GM12872 (cell line): ENCODE measurements around the gene LDLRAD4.

ENCODE experiments used
- CTCF ChIP-seq: IDR thresholded peaks from 3 replicates; pipeline ENCODE4 v1.5.1; 2011; ENCODE audit warnings: low read depth, mild to moderate bottlenecking, low read length, moderate library complexity; ENCODE audit not compliant: insufficient read depth

Gene LDLRAD4

GRCh38 chr18:13260197-13260934 lies 41.8 kb downstream of the LDLRAD4 start:
- TF ChIP-seq CTCF: no peak

- TF ChIP-seq CTCF: no peak
These were observed 42.5 kb downstream of the LDLRAD4 start for GRCh38 chr18:13260935-13261640.

GRCh38 chr18:13261661-13262357 lies 43.2 kb downstream of the LDLRAD4 start:
- no peak for TF ChIP-seq CTCF

DNA sequence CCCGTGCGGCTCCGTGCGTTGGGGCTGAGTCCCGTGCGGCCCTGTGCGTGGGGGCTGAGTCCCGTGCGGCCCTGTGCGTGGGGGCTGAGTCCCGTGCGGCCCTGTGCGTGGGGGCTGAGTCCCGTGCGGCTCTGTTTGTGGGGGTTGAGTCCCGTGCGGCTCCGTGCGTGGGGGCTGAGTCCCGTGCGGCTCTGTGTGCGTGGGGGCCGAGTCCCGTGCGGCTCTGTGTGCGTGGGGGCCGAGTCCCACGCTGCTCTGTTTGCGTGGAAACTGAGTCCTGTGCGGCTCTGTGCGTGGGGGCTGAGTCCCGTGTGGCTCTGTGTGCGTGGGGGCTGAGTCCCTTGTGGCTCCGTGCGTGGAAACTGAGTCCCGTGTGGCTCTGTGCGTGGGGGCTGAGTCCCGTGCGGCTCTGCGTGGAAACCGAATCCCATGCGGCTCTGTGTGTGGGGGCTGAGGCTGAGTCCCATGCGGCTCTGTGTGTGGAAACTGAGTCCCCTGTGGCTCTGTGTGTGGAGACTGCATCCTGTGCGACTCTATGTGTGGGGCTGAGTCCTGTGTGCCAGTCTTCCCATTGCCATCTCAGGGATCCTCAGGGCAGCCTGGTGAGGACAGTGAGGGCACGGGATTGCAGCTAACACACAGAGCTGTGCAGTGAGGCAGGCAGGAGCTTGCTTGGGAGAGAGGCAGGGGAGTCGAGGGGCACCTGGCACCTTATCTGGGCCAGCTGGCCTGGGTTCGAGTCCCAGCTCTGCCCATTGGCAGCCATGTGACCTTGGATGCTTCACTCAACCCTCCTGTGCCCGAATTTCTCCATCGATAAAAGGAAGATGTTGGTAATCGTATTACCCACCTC lies 44.5 kb downstream of the LDLRAD4 start:
- no peak for TF ChIP-seq CTCF

- TF ChIP-seq CTCF: no peak
These were observed 45.8 kb downstream of the LDLRAD4 start for GRCh38 chr18:13264091-13265007.

DNA sequence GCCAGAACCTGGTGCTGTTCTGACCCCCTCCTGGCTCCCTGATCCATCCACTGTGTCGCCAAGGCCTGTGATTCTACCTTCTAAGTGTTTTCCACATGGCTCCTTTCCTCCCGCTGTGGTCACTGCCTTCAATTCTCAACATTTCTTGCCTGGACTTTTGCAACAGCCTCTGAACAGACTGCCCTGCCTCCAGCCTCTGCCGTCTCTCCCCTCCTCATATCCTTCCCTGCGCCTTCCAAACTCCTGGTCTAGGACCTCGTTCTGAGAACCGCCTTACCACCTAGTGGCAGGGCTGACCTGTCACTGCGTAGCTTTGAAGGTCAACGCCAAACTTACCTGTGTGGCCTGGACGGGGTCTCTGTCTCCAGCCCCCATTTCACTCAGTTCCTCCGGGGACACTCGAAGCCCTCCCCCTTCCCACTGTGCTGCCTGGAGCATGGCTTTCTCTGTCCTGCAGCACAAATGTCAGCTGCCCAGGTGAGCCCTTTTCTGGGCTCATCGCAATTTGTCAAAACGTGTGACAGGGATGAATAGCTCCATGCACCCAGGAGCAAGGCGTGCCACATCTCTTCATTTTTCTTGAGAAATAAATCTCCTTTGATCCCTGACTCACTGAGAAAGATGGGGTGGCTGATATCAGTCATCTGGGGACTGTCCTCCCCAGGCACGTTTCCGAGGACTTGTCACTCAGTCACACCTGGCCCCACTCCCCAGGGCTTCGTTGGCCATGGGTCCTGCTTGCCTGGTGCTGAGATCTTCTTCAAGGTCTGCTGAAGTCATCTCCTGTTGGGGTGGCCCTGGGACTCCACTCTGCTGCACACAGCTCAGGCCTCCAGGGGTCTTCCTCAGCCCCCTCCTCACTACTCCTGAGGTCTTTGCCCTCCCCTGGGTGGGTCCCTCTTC lies 46.7 kb downstream of the LDLRAD4 start:
- TF ChIP-seq CTCF: no peak
